Panc1 (cell line): ENCODE data around the gene RPS19BP1. TPM values are rescaled to one million over a fixed set of nuclear protein-coding genes. Genes with fewer than 3 reads are reported as not detected.

ENCODE experiments used
- ATAC-seq: fragments of 200-7000 bp; cut with Tn5 transposase; 2 replicates; pipeline ENCODE4 v1.9.1; 2020; ENCODE audit warnings: mild to moderate bottlenecking, moderate library complexity
- BruUV-seq: library from RNA; stranded (reverse); fragments of 400-500 nt; replicated peaks from 2 replicates; lab custom pipeline; 2021; lab: Mats Ljungman, UMichigan
- CTCF ChIA-PET: fragments of 300-600 bp; sonication (Branson Sonifier 250); formaldehyde crosslinking; loops from one replicate; lab custom pipeline; 2022; ENCODE audit warnings: antibody characterized with exemption; lab: Charles Lee
- POLR2A ChIA-PET: fragments of 300-600 bp; sonication (Branson Sonifier 250); formaldehyde crosslinking; loops from one replicate; lab custom pipeline; 2022; ENCODE audit warnings: antibody characterized with exemption; lab: Charles Lee
- DNase-seq: peaks from one replicate; pipeline ENCODE4 v3.0.0-alpha.2; 2010; ENCODE audit warnings: low read depth, low spot score
- H3K27ac ChIP-seq: 2 replicates; pipeline ENCODE4 v1.5.1; 2011; ENCODE audit warnings: mild to moderate bottlenecking, low read length, inconsistent platforms
- H3K27me3 ChIP-seq: fragments of 200-500 bp; sonication (Bioruptor generic); 2 replicates; pipeline ENCODE4 v1.6.0; 2014; ENCODE audit warnings: low read length, inconsistent platforms; ENCODE audit not compliant: control insufficient read depth, insufficient read depth
- H3K36me3 ChIP-seq: fragments of 200-500 bp; sonication (Bioruptor generic); 2 replicates; pipeline ENCODE4 v1.5.1; 2014; ENCODE audit warnings: inconsistent platforms, mild to moderate bottlenecking, low read length, moderate library complexity; ENCODE audit not compliant: control insufficient read depth, insufficient read depth
- H3K4me1 ChIP-seq: 2 replicates; pipeline ENCODE4 v1.5.1; 2011; ENCODE audit warnings: inconsistent platforms, mild to moderate bottlenecking, low read length, moderate library complexity; ENCODE audit not compliant: control insufficient read depth, insufficient read depth
- H3K4me3 ChIP-seq, 2 experiments: 2 replicates each; pipeline ENCODE4 v1.5.1; 2011 to 2012; ENCODE audit warnings: low read depth in 2 of 2, low read length in 2 of 2, mild to moderate bottlenecking in 2 of 2, inconsistent platforms in 1 of 2, moderate library complexity in 1 of 2
- H3K9me3 ChIP-seq: fragments of 200-500 bp; sonication (Bioruptor generic); 2 replicates; pipeline ENCODE4 v1.5.1; 2014; ENCODE audit warnings: low read depth, mild to moderate bottlenecking, inconsistent platforms, low read length, moderate library complexity; ENCODE audit not compliant: control insufficient read depth, insufficient read depth
- POLR2AphosphoS5 ChIP-seq: IDR thresholded peaks from 2 replicates; pipeline ENCODE4 v1.6.1; 2012; ENCODE audit warnings: mild to moderate bottlenecking, low read depth, low read length, moderate library complexity
- SIN3A ChIP-seq: IDR thresholded peaks from 2 replicates; pipeline ENCODE4 v1.6.1; 2012; ENCODE audit warnings: low read depth, mild to moderate bottlenecking, low read length, moderate library complexity, borderline replicate concordance; ENCODE audit not compliant: insufficient read depth
- TCF7L2 ChIP-seq: IDR thresholded peaks from 2 replicates; pipeline ENCODE4 v1.6.1; 2011; ENCODE audit warnings: mild to moderate bottlenecking, low read depth, low read length, inconsistent platforms
- in situ Hi-C: cut with HindIII; loops from 2 replicates; pipeline ENCODE4 v1.10.0; 2016; ENCODE audit warnings: low sequenced_read_pairs, low pct_unique_long_range_greater_than_20kb
- intact Hi-C: fragments of 100-400 bp; cut with micrococcal nuclease; formaldehyde crosslinking; loops from one replicate; pipeline ENCODE4 v1.10.0; 2022; ENCODE audit not compliant: unreplicated experiment
- total RNA-seq: library from RNA; stranded (reverse); gene quantifications from one replicate; pipeline ENCODE4 v1.2.1, GENCODE V29; 2021; ENCODE audit not compliant: unreplicated experiment
- TF ChIP-seq, protein P1 (sequence below): fragments of 450-650 bp; IDR thresholded peaks from 2 replicates; pipeline ENCODE4 v1.5.1; 2017; ENCODE audit warnings: mild to moderate bottlenecking
- TF ChIP-seq, protein P2 (sequence below), 2 experiments: IDR thresholded peaks; 2 replicates each; pipeline ENCODE4 v1.6.1; 2011 to 2012; ENCODE audit warnings: low read depth in 2 of 2, control low read depth in 1 of 2, low read length in 1 of 2, mild to moderate bottlenecking in 1 of 2, moderate library complexity in 1 of 2; ENCODE audit not compliant: insufficient read depth in 1 of 2

Gene RPS19BP1
- total RNA-seq, 1 experiment from 2014 or later, result 123 TPM

DNA sequence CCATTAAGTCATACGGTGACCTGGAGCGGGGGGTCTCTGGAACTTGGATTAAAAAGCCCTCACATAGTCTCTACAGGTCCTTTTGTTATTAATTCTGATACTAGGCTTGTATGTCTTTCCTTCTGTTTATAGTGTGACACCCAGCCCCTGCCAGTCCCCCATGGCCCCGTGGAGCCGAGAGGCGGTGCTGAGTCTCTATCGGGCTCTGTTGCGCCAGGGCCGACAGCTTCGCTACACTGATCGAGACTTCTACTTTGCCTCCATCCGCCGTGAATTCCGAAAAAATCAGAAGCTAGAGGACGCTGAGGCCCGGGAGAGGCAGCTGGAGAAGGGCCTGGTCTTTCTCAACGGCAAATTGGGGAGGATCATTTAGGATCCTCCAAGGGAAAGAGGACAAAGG lies 28.5 kb downstream of the RPS19BP1 start:
- H3K4me3 ChIP-seq, result no peak overlapping the region
- no peaks in the 10 kb centered on the region for H3K27me3 ChIP-seq
- ChIA-PET CTCF (no interaction called here), POLR2A (interaction anchor here (0.6 kb wide), 1 partner anchor 8 kb away, joined by 3 read pairs; no protein-coding TSS in a partner anchor)
- H3K27ac ChIP-seq, result no peak overlapping the region
- intact Hi-C loops (no loop called here), in situ Hi-C loops (no loop called here)
- H3K36me3 ChIP-seq, result peaks cover 10% of the 10 kb centered on the region
- TF ChIP-seq TCF7L2 (no peak), SIN3A (no peak), POLR2AphosphoS5 (no peak)
- TF ChIP-seq, protein P1, sequence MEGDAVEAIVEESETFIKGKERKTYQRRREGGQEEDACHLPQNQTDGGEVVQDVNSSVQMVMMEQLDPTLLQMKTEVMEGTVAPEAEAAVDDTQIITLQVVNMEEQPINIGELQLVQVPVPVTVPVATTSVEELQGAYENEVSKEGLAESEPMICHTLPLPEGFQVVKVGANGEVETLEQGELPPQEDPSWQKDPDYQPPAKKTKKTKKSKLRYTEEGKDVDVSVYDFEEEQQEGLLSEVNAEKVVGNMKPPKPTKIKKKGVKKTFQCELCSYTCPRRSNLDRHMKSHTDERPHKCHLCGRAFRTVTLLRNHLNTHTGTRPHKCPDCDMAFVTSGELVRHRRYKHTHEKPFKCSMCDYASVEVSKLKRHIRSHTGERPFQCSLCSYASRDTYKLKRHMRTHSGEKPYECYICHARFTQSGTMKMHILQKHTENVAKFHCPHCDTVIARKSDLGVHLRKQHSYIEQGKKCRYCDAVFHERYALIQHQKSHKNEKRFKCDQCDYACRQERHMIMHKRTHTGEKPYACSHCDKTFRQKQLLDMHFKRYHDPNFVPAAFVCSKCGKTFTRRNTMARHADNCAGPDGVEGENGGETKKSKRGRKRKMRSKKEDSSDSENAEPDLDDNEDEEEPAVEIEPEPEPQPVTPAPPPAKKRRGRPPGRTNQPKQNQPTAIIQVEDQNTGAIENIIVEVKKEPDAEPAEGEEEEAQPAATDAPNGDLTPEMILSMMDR, result no peak
- TF ChIP-seq, protein P2, sequence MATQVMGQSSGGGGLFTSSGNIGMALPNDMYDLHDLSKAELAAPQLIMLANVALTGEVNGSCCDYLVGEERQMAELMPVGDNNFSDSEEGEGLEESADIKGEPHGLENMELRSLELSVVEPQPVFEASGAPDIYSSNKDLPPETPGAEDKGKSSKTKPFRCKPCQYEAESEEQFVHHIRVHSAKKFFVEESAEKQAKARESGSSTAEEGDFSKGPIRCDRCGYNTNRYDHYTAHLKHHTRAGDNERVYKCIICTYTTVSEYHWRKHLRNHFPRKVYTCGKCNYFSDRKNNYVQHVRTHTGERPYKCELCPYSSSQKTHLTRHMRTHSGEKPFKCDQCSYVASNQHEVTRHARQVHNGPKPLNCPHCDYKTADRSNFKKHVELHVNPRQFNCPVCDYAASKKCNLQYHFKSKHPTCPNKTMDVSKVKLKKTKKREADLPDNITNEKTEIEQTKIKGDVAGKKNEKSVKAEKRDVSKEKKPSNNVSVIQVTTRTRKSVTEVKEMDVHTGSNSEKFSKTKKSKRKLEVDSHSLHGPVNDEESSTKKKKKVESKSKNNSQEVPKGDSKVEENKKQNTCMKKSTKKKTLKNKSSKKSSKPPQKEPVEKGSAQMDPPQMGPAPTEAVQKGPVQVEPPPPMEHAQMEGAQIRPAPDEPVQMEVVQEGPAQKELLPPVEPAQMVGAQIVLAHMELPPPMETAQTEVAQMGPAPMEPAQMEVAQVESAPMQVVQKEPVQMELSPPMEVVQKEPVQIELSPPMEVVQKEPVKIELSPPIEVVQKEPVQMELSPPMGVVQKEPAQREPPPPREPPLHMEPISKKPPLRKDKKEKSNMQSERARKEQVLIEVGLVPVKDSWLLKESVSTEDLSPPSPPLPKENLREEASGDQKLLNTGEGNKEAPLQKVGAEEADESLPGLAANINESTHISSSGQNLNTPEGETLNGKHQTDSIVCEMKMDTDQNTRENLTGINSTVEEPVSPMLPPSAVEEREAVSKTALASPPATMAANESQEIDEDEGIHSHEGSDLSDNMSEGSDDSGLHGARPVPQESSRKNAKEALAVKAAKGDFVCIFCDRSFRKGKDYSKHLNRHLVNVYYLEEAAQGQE (IDR thresholded peaks at IDR 0.05; ENCODE audit: insufficient read depth in 1 of 2, low read depth in 2 of 2, low read length in 1 of 2), result no peak
- H3K9me3 ChIP-seq, result no peaks in the 10 kb centered on the region
- H3K4me1 ChIP-seq, result peaks cover 16% of the 10 kb centered on the region
- no peak for DNase-seq
- no peak for ATAC-seq
- no TSS peak for BruUV-seq

GRCh38 chr22:39503630-39504029 lies 28.9 kb downstream of the RPS19BP1 start:
- in situ Hi-C loops (no loop called here), intact Hi-C loops (no loop called here)
- no TSS peak for BruUV-seq
- H3K9me3 ChIP-seq, result no peaks in the 10 kb centered on the region
- H3K27me3 ChIP-seq, result no peaks in the 10 kb centered on the region
- peak overlapping the region; percentile 82 to 93 for H3K4me3 ChIP-seq
- CTCF ChIA-PET, result no interaction called here
- TF ChIP-seq TCF7L2, result no peak
- TF ChIP-seq POLR2AphosphoS5, result no peak
- TF ChIP-seq SIN3A, result no peak
- TF ChIP-seq, protein P1, result no peak
- TF ChIP-seq, protein P2 (IDR thresholded peaks at IDR 0.05; ENCODE audit: insufficient read depth in 1 of 2, low read depth in 2 of 2, low read length in 1 of 2), result no peak
- peaks cover 16% of the 10 kb centered on the region for H3K4me1 ChIP-seq
- POLR2A ChIA-PET, result interaction anchor here (0.6 kb wide), 1 partner anchor 8 kb away, joined by 3 read pairs; no protein-coding TSS in a partner anchor
- peak overlapping the region; percentile 92 for H3K27ac ChIP-seq
- no peak for DNase-seq
- H3K36me3 ChIP-seq, result peaks cover 10% of the 10 kb centered on the region
- no peak for ATAC-seq
